Muscle layer of duodenum (tissue), 2 donors: ENCODE results near the gene BIRC6.
"Not testable (repeated sequence)": the region's sequence is repeated elsewhere in the genome, so short reads cannot be mapped to it uniquely, and the experiment has no call there.

Source experiments
- H3K27ac ChIP-seq: one replicate; pipeline ENCODE4 v1.7.0; 2013; ENCODE audit warnings: mild to moderate bottlenecking, low read length
- H3K27me3 ChIP-seq: one replicate; pipeline ENCODE4 v1.7.0; 2013; ENCODE audit warnings: low read depth, mild to moderate bottlenecking, control low read depth, low read length
- H3K36me3 ChIP-seq, 2 donors: one replicate each; pipeline ENCODE4 v1.7.0; 2013; ENCODE audit warnings: low read length in 2 of 2, control low read depth in 1 of 2, mild to moderate bottlenecking in 1 of 2; ENCODE audit not compliant: insufficient read depth in 2 of 2, control insufficient read depth in 1 of 2
- H3K4me1 ChIP-seq, 2 donors: one replicate each; pipeline ENCODE4 v1.7.0; 2013; ENCODE audit warnings: low read length in 2 of 2, mild to moderate bottlenecking in 2 of 2, control low read depth in 1 of 2, moderate library complexity in 1 of 2; ENCODE audit not compliant: insufficient read depth in 2 of 2, control insufficient read depth in 1 of 2
- H3K4me3 ChIP-seq, 2 donors: one replicate each; pipeline ENCODE4 v1.7.0; 2013; ENCODE audit warnings: low read length in 2 of 2, low read depth in 1 of 2, mild to moderate bottlenecking in 1 of 2
- H3K9me3 ChIP-seq, 2 donors: one replicate each; pipeline ENCODE4 v1.7.0; 2013; ENCODE audit warnings: low read length in 2 of 2, control low read depth in 1 of 2, mild to moderate bottlenecking in 1 of 2; ENCODE audit not compliant: control insufficient read depth in 1 of 2
- donor health status: healthy.

Gene BIRC6, protein sequence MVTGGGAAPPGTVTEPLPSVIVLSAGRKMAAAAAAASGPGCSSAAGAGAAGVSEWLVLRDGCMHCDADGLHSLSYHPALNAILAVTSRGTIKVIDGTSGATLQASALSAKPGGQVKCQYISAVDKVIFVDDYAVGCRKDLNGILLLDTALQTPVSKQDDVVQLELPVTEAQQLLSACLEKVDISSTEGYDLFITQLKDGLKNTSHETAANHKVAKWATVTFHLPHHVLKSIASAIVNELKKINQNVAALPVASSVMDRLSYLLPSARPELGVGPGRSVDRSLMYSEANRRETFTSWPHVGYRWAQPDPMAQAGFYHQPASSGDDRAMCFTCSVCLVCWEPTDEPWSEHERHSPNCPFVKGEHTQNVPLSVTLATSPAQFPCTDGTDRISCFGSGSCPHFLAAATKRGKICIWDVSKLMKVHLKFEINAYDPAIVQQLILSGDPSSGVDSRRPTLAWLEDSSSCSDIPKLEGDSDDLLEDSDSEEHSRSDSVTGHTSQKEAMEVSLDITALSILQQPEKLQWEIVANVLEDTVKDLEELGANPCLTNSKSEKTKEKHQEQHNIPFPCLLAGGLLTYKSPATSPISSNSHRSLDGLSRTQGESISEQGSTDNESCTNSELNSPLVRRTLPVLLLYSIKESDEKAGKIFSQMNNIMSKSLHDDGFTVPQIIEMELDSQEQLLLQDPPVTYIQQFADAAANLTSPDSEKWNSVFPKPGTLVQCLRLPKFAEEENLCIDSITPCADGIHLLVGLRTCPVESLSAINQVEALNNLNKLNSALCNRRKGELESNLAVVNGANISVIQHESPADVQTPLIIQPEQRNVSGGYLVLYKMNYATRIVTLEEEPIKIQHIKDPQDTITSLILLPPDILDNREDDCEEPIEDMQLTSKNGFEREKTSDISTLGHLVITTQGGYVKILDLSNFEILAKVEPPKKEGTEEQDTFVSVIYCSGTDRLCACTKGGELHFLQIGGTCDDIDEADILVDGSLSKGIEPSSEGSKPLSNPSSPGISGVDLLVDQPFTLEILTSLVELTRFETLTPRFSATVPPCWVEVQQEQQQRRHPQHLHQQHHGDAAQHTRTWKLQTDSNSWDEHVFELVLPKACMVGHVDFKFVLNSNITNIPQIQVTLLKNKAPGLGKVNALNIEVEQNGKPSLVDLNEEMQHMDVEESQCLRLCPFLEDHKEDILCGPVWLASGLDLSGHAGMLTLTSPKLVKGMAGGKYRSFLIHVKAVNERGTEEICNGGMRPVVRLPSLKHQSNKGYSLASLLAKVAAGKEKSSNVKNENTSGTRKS (N-terminal part only)

DNA sequence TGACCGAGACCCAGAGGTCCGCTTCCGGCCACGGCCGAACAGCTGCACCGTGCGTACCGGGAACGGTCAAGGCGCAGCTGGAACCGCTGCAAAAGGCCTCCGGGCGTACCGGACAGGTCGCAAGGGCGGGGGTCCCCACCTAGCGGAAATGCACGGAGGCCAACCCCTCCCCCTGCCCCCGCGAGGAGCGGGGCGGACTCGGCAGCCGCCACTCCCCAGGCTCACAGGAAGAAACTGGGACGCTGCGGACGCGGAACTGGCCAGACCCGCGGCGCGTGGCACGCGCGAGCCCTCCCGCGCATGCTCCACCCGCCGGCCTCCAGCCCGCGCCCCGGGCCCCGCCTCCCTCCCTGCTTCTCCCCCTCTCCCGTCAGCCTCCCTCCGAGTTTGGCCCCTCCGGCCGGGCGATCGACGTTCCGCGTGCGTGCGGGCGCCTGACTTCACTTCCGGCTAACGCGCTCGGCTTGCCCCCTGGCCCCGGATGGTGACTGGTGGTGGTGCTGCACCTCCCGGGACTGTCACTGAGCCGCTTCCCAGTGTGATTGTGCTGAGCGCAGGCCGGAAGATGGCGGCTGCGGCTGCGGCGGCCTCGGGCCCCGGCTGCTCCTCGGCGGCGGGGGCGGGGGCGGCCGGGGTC, at the start of gene BIRC6:
TSS of gene BIRC6 (plus strand) at position 343 of the 637 bp plus-strand sequence. CDS start at position 482, 139 bp downstream.
- H3K27me3 ChIP-seq, result no peaks in the 10 kb centered on the region
- H3K4me3 ChIP-seq, result peak within 1 kb of the TSS; percentile 89 to 99
- H3K4me1 ChIP-seq, result peaks cover 20 to 31% of the 10 kb centered on the region in 2 donors
- H3K9me3 ChIP-seq, result no peaks in the 10 kb centered on the region
- peaks cover 0 to 3% of the 10 kb centered on the region in 2 donors for H3K36me3 ChIP-seq
- peak within 1 kb of the TSS; percentile 99 for H3K27ac ChIP-seq

DNA sequence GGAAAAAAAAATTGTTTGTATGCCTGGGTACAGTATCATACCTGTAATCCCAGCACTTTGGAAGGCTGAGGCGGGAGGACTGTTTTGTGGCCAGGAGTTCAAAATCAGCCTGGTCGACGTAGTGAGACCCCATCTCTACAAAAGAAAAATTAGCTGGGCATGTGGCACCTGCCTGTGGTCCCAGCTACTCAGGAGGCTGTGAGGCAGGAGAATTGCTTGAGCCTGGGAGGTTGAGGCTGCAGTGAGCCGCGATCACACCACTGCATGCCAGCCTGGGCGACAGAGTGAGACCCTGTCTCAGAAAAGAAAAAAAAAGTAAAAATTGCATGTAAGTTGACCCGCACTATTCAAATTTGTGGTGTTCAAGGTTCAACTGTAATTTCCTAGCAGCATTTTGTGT, 46.2 kb upstream of the BIRC6 start:
- peaks cover 8 to 12% of the 10 kb centered on the region in 2 donors for H3K36me3 ChIP-seq

DNA sequence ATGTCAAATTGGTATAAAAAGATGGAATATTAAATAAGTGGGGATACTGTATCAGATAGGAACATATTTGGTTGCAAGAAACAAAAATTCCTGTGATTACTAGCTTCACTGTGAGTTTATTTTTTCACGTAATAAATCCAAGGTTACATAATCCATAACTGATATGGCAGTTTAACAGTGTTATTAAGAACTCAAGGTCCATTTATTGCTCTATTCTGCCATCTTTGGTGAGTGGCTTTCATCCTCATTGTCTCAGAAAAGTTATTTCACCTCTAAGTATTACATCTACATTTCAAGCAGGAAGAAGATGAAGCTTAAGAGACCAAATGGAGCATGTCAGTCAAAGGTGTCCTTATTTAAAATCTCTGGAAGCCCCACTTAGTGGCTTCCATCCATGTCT, 41.9 kb upstream of the BIRC6 start:
- H3K4me1 ChIP-seq, result no peaks in the 10 kb centered on the region
- no peak overlapping the region for H3K4me3 ChIP-seq

More for the DNA sequence above, 46.2 kb upstream of the BIRC6 start:
- H3K27me3 ChIP-seq, result no peaks in the 10 kb centered on the region
- H3K4me1 ChIP-seq, result no peaks in the 10 kb centered on the region
- no peaks in the 10 kb centered on the region for H3K9me3 ChIP-seq
- H3K27ac ChIP-seq, result no peak overlapping the region
- no peak overlapping the region for H3K4me3 ChIP-seq

DNA sequence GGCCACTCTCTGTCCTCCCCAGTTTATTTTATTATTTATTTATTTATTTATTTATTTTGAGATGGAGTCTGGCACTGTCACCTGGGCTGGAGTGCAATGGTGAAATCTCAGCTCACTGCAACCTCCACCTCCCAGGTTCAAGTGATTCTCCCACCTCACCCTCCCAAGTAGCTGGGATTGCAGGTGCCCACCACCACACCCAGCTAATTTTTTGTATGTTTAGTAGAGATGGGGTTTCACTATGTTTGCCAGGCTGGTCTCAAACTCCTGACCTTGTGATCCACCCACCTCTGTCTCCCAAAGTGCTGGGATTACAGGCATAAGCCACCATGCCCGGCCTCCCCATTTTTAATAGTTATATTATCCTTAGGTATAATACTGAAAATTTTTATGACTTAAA, 28.1 kb upstream of the BIRC6 start:
- not testable (repeated sequence) for H3K27ac ChIP-seq, H3K36me3 ChIP-seq, H3K4me3 ChIP-seq, H3K27me3 ChIP-seq, H3K4me1 ChIP-seq, H3K9me3 ChIP-seq

More for the DNA sequence above, 41.9 kb upstream of the BIRC6 start:
- H3K36me3 ChIP-seq, result peaks cover 0 to 6% of the 10 kb centered on the region in 2 donors
- no peaks in the 10 kb centered on the region for H3K27me3 ChIP-seq
- no peaks in the 10 kb centered on the region for H3K9me3 ChIP-seq
- no peak overlapping the region for H3K27ac ChIP-seq

DNA sequence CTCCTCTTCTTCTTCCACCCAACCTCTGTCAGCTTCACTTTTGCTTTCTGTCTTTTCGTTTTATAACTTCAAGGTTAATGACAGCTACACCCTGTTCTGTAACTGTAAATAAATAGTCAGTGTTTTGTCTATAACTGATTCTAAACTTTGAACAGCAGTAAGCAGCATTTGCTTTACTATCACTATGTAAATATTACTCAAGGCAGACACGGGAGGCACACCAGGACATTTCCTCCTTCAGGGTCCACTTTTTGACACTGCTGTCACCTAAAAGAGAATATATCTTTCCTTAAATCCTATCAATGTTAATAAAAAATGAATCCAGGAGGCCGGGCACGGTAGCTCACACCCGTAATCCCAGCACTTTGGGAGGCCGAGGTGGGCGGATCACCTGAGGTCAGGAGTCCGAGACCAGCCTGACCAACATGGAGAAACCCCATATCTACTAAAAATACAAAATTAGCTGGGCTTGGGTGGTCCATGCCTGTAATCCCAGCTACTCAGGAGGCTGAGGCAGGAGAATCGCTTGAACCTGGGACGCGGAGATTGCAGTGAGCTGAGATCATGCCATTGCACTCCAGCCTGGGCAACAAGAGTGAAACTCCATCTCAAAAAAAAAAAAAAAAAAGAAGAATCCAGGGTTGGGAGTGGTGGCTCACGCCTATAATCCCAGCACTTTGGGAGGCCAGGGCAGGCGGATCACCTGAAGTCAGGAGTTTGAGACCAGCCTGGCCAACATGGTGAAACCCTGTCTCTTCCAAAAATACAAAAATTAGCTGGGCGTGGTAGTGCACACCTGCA, 27.4 kb upstream of the BIRC6 start:
- H3K36me3 ChIP-seq, H3K27me3 ChIP-seq, H3K27ac ChIP-seq, H3K9me3 ChIP-seq, H3K4me3 ChIP-seq, H3K4me1 ChIP-seq: not testable (repeated sequence)

DNA sequence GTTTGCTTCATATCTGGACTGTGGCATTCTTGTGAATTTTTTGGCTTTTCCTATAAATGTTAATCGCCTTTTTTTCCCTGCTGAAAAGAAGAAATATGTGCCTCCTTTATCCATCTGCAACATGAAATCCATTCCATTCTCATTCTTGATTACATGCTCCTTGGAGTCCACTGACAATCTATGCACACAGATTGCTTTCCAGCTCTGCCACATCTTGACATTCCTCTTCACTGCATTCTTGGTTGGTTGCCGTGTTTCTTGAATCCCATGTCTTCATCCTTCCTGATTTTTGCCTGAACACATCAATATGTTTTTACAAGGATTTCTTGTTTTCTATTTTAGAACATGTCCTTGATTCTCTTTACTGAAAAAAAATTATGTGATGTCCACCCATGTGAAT, 26.7 kb upstream of the BIRC6 start:
- no peaks in the 10 kb centered on the region for H3K9me3 ChIP-seq
- H3K4me3 ChIP-seq, result no peak overlapping the region
- H3K36me3 ChIP-seq, result no peaks in the 10 kb centered on the region
- H3K4me1 ChIP-seq, result no peaks in the 10 kb centered on the region
- no peak overlapping the region for H3K27ac ChIP-seq
- no peaks in the 10 kb centered on the region for H3K27me3 ChIP-seq

DNA sequence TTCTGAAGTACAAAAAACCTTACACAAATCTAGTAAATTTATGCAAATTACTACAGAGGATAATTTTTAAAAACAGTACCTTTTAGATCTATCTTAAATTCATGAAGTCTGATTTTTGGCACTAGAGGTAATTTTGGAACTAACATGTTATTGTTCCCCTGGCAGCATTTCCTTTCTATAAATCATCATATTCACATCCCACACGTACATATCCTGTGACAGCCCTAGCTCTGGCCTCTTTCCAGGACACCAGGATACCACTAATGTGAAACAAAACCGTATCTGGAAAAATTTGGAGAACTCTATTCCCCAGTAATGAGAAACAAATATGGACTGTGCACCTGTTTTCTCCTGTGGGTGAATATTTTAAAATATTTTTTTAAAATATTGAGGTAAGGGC, 14.0 kb upstream of the BIRC6 start:
- Histone ChIP-seq H3K36me3 (peaks cover 0 to 5% of the 10 kb centered on the region in 2 donors), H3K9me3 (no peaks in the 10 kb centered on the region), H3K4me1 (no peaks in the 10 kb centered on the region), H3K27ac (no peak overlapping the region), H3K27me3 (no peaks in the 10 kb centered on the region), H3K4me3 (no peak overlapping the region)

DNA sequence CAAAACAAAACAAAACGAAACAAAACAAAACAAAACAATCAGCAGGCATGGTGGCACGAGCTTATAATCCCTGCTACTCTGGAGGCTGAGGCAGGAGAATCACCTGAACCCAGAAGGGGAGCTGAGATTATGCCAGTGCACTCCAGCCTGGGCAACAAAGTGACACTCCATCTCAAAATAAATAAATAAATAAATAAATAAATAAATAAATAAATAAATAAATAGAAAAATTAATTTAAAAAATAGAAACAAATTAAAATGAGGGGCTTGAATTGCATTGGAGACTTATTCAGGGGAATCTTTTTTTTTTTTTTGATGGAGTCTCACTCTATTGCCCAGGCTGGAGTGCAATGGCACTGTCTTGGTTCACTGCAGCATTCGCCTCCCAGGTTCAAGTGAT, 6.0 kb upstream of the BIRC6 start:
- H3K27ac ChIP-seq, H3K27me3 ChIP-seq, H3K36me3 ChIP-seq, H3K4me3 ChIP-seq, H3K9me3 ChIP-seq, H3K4me1 ChIP-seq: not testable (repeated sequence)

DNA sequence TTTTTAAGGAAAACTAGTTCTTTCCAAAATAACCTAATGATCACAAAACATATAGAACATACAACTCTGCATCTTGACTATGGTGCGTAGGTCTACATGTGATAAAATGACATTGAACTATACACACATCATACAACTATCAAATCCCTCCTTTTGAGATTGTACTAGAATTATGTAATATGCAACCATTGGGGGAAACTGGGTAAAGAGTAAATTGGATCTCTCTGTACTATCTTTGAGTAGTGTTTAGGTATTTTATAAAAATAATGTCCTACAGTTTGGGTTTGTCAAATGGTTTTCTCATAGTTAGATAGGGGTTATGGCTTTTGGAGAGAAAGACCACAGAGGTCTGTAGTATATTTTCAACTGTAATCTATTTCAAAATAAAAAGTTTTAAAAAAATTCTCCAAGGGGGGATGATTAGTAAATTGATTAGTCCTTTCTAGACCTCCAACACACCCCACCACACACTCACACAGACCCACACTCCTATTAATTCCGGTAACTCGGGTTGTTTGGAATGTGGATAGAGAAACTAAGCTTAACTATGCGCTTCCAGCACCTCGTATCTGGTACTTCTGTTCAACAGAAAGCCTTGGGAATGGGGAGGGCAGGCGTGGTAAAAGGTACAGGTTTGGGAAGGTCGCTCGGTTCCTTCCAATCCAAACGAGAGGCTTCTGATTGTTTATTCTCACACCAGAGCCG, 695 bp upstream of the BIRC6 start:
- Histone ChIP-seq H3K27me3 (no peaks in the 10 kb centered on the region), H3K4me1 (peaks cover 20 to 27% of the 10 kb centered on the region in 2 donors), H3K36me3 (peaks cover 0 to 3% of the 10 kb centered on the region in 2 donors)

More for the DNA sequence above, 695 bp upstream of the BIRC6 start:
- H3K9me3 ChIP-seq, result no peaks in the 10 kb centered on the region
- peak overlapping the region; percentile 89 to 99 for H3K4me3 ChIP-seq
- peak overlapping the region; percentile 99 for H3K27ac ChIP-seq
